Muscle of leg (tissue), 11 donors: Measurements from ENCODE around the gene TTC34. TPM values are rescaled to one million over a fixed set of nuclear protein-coding genes. Genes with fewer than 3 reads are reported as not detected.

Experiments
- DNase-seq: peaks from one replicate; pipeline ENCODE4 v3.0.0; 2013
- H3K27ac ChIP-seq: one replicate; pipeline ENCODE4 v1.5.1; 2013; ENCODE audit warnings: mild to moderate bottlenecking, low read length, control low read depth
- H3K27me3 ChIP-seq: one replicate; pipeline ENCODE4 v1.6.1; 2013; ENCODE audit warnings: low read length; ENCODE audit not compliant: control insufficient read depth, insufficient read depth
- H3K36me3 ChIP-seq: one replicate; pipeline ENCODE4 v1.6.1; 2013; ENCODE audit warnings: low read length; ENCODE audit not compliant: control insufficient read depth, insufficient read depth
- H3K4me1 ChIP-seq: one replicate; pipeline ENCODE4 v1.6.1; 2013; ENCODE audit warnings: low read length; ENCODE audit not compliant: control insufficient read depth, insufficient read depth
- H3K4me3 ChIP-seq: one replicate; pipeline ENCODE4 v1.5.1; 2013; ENCODE audit warnings: low read length, control low read depth
- H3K9me3 ChIP-seq: replicated peaks from 2 replicates; pipeline ENCODE4 v1.6.1; 2013; ENCODE audit warnings: low read depth, low read length; ENCODE audit not compliant: control insufficient read depth
- WGBS: methylation state at CpG from one replicate; pipeline ENCODE4 v1.1.5; 2013; ENCODE audit warnings: missing lambda C conversion rate; ENCODE audit not compliant: insufficient coverage; 5-methylcytosine and 5-hydroxymethylcytosine counted together
- polyA plus RNA-seq, 8 donors: library from polyadenylated mRNA; unstranded; fragments of 120-200 nt; gene quantifications; one replicate each; pipeline versions ENCODE4 v1.2.1 to v1.2.3, GENCODE V29; 2013; ENCODE audit warnings: inconsistent platforms in 1 of 8, low replicate concordance in 1 of 8; ENCODE audit not compliant: insufficient read length in 8 of 8, insufficient read depth in 1 of 8
- total RNA-seq: library from RNA; stranded (reverse); fragments of 120-200 nt; gene quantifications from one replicate; pipeline ENCODE4 v1.2.4, GENCODE V29; 2013

The TTC34 gene
- total and polyA plus RNA-seq, 9 donors, result 0.07 to 0.50 (median 0.22) TPM

DNA sequence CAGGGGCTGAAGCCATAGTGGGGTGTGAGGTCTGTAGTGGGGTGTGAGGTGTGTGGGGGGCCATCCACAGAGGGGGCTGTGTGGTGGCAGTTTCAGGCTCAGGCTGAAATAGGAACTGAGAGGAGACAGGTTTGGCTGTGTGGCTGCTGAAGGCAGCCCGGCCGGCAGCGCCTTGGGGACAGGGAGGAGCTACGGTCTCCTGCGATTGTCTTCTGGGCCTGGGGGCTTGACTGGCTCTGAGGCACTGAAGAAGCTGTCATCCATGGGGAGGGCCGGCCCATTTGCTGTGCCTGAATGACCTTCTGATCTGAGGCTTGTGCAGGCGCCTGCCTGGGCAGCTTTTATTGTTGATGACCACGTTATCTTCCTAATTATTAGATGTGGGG lies 10.0 kb upstream of the TTC34 start:
- Histone ChIP-seq H3K27me3 (peaks cover 8% of the 10 kb centered on the region), H3K9me3 (no peaks in the 10 kb centered on the region)
- 30% methylated on average over 7 of the region's 8 CpGs for WGBS

DNA sequence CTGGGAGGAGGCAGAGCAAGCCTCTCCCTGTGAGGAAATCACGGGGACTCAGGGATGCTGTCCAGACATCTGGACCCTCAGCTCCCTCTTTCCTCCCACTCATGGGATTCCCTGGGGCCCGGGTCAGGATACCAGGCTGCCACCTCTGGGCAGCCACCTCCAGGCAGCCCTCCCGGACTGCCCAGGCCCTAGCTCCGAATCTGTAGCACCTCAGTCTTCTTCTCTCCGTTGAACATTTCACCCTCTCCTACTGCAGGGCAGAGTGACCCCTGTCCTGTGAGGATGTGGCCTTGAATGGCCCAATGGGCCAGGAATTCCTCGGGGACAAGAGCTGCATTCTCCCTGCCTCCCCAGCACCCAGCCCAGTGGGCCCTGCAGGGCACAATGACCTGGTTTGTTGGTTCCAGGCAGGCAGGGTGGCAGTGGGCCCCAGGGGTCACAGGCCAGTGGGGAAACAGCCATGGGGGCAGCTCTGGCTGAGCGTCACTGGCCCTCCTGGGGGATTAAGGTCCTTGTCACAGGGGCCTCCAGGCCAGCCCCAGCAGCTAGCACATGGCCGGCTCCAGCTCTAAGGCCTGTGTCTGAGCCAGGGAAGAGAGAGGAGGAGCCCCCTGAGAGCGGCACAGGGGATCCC lies 9.5 kb upstream of the TTC34 start:
- H3K36me3 ChIP-seq, result no peaks in the 10 kb centered on the region
- no peak overlapping the region for H3K4me3 ChIP-seq
- no peaks in the 10 kb centered on the region for H3K9me3 ChIP-seq
- no peaks in the 10 kb centered on the region for H3K4me1 ChIP-seq
- H3K27me3 ChIP-seq, result peaks cover 9% of the 10 kb centered on the region
- DNase-seq, result no peak
- H3K27ac ChIP-seq, result no peak overlapping the region
- WGBS, result 60% methylated on average over 5 of the region's 9 CpGs

More for the DNA sequence above, 10.0 kb upstream of the TTC34 start:
- no peak overlapping the region for H3K4me3 ChIP-seq
- no peak for DNase-seq
- H3K36me3 ChIP-seq, result no peaks in the 10 kb centered on the region
- H3K4me1 ChIP-seq, result no peaks in the 10 kb centered on the region
- H3K27ac ChIP-seq, result no peak overlapping the region

DNA sequence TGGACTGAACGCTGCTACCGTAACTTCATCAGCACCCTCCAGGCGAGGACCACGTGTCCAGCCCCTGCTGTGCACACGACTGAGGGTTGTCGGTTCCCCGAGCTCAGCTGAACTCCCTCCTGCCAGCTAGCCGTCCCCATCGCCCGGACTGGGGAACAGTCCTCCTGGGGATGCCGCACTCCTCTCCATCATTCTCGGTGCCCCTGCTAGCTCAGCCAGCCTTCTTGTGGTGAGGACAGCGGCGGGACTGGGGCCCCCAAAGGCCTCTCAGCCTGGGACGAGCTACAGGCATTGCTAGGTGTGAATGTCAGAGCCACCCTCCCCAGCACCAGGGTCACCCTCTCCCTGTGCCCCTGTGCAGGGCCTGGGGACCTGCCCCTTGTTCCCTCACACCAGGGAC lies 8.8 kb upstream of the TTC34 start:
- Histone ChIP-seq H3K4me1 (no peaks in the 10 kb centered on the region), H3K27me3 (peaks cover 13% of the 10 kb centered on the region), H3K4me3 (no peak overlapping the region), H3K9me3 (no peaks in the 10 kb centered on the region), H3K27ac (no peak overlapping the region), H3K36me3 (no peaks in the 10 kb centered on the region)
- DNase-seq, result no peak
- WGBS, result 63% methylated on average over 6 of the region's 15 CpGs

DNA sequence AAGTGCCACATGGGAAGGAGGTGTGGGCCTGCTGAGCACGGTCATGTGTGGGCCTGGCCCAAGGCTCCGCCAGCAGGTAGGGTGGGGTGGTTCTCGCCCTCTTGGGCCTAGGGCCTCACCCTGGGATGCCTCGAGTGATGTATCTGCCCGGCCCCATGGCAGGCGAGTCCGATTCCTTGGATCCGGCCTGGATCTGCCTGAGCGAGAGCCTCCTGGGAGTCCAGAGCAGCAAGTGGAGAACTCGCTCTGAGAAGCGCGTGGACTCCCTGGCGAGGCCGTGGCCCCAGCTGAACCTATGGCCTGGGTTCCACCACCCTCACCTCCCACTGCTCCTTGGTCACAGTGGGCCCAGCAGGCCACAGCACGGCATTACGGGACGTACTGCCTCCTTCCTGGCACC lies 8.2 kb upstream of the TTC34 start:
- WGBS, result 86% methylated on average over 14 of the region's 17 CpGs
- Histone ChIP-seq H3K9me3 (no peaks in the 10 kb centered on the region), H3K27me3 (peaks cover 13% of the 10 kb centered on the region)

DNA sequence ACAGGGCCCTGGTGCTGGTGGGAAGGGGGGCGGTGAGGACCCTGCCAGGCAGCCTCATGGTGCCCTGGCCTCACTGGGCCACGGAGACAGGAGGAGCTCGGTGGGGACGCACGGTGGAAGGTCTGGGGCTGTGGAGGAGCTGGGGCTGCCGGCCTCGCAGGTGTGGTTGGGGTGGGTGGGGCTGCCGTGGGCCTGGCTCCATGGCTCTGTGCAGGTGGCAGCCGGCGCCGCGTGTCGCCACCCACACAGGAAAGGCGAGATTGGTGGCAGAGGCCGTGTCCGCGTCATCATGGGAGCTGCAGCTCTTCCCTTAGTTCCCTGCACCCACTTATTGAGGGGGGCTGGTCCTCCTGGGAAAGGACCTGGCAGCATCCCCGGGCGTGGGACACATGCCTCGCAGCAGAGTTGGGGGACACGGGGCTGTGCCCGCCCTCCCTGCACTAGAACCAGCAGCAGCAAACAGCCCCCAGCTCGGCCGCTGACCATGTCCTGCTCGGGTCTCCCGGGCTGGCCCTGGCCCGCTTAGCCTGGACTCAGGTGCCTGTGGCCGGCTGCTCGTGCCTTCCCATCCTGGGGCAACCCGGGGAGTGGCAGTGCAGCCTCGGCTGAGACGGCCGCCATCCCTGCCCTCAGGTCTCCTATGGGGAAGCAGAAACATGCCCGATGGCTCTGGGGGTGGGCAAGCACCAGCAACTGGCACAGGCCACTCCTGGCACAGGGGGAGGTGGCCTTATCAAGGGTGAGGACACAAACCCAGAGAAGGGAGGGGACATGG lies 7.5 kb upstream of the TTC34 start:
- Histone ChIP-seq H3K9me3 (no peaks in the 10 kb centered on the region), H3K27ac (no peak overlapping the region), H3K4me3 (no peak overlapping the region), H3K27me3 (peaks cover 12% of the 10 kb centered on the region), H3K4me1 (no peaks in the 10 kb centered on the region), H3K36me3 (no peaks in the 10 kb centered on the region)
- WGBS, result 86% methylated on average over 34 of the region's 34 CpGs
- DNase-seq, result no peak

More for the DNA sequence above, 8.2 kb upstream of the TTC34 start:
- no peak overlapping the region for H3K27ac ChIP-seq
- H3K36me3 ChIP-seq, result no peaks in the 10 kb centered on the region
- no peaks in the 10 kb centered on the region for H3K4me1 ChIP-seq
- DNase-seq, result no peak
- no peak overlapping the region for H3K4me3 ChIP-seq

DNA sequence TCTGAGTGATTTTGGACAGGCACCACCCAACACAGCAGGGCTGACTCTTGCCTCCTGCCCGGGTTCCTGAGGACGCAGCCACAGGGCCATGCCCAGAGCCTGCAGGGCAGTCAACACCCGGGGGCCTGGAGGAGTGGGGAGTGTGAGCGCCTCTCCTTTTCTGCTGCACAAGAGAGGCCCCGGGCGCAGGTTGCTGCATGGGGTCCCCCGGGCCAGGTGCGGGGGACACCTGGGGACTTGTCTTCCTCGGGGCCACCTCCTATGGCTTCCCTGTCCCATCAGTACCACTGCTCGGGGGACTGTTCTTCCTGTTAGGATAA lies 6.9 kb upstream of the TTC34 start:
- Histone ChIP-seq H3K27me3 (peaks cover 12% of the 10 kb centered on the region), H3K27ac (no peak overlapping the region), H3K4me3 (no peak overlapping the region), H3K4me1 (no peaks in the 10 kb centered on the region), H3K36me3 (no peaks in the 10 kb centered on the region), H3K9me3 (no peaks in the 10 kb centered on the region)
- no peak for DNase-seq
- WGBS, result 90% methylated on average over 8 of the region's 10 CpGs

DNA sequence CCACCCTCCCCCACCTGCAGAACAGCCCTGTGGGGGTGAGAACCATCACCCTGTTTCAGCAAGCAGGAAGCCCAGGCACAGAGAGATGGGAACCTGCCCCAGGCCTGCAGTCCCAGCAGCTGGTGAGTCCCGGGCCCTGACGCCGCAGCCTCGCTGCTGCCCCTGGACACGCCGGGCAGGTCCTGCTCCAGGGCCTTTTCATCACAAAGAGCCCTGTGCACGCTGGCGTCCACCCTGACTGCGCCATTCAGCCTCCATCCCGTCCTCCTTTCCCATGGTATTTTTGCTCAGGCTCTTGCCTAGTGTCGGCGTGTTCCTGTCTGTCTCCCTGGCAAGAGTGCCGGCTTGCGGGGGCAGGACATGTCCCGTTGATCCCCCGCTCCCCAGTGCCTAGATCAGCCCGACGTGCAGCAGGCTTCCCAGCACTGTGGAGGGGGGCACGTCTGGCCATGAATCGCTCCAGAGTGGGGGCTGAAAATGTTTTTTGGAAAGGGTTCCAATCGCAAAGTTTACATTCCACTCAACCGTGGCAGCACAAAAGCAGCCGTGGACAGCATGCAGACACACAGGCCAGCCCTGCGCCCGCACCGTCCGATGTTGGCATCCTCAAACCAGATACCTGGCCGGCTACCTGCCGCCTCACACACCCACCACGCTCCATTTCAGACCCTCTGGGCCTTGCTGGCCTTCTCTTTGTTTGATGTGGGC lies 6.3 kb upstream of the TTC34 start:
- no peak for DNase-seq
- 69% methylated on average over 29 of the region's 30 CpGs for WGBS
- H3K36me3 ChIP-seq, result no peaks in the 10 kb centered on the region
- no peaks in the 10 kb centered on the region for H3K9me3 ChIP-seq
- no peak overlapping the region for H3K4me3 ChIP-seq
- peaks cover 12% of the 10 kb centered on the region for H3K27me3 ChIP-seq
- no peak overlapping the region for H3K27ac ChIP-seq
- no peaks in the 10 kb centered on the region for H3K4me1 ChIP-seq

DNA sequence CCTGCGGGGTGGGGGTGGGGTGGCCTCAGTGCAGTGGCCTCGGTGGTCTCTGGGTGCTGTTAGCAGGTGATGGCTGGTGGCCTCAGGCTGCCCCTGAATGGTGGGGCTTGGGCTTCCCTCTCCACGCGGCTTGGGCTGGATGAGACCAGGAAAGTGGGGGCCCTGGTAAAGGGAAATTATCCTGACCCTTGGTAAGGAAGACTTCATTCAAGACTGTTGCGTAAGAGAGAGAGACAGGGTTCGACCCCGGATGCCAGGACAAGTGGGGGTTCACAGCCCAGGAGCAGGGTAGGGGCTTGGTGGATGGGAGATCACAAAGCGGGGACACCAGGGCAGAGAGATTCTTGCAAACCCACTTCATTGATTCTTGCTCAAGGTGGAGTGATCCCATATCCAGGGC lies 5.5 kb upstream of the TTC34 start:
- no peak for DNase-seq
- Histone ChIP-seq H3K4me3 (no peak overlapping the region), H3K4me1 (no peaks in the 10 kb centered on the region), H3K27me3 (peaks cover 12% of the 10 kb centered on the region), H3K9me3 (no peaks in the 10 kb centered on the region), H3K27ac (no peak overlapping the region), H3K36me3 (no peaks in the 10 kb centered on the region)
- WGBS, result 51% methylated on average over 4 of the region's 8 CpGs

DNA sequence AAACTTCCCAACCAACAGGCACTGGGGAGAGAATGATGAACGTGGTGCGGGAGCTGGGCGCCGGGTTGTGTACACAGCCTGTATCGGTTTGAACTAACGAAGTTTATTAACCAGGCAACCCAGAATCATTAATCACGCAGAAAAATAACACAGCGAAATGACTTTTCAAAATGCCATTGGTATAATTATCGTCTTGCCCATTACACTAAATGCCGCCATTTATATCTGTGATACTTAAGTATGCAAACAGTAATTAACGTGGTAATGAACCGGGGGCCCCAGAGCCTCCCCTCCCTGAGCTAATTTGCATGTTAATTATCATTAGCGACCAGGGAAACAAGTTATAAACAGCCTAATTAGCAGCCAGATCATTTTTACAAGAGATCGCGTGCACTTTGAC lies 5.1 kb upstream of the TTC34 start:
- WGBS, result 20% methylated on average over 1 of the region's 15 CpGs

DNA sequence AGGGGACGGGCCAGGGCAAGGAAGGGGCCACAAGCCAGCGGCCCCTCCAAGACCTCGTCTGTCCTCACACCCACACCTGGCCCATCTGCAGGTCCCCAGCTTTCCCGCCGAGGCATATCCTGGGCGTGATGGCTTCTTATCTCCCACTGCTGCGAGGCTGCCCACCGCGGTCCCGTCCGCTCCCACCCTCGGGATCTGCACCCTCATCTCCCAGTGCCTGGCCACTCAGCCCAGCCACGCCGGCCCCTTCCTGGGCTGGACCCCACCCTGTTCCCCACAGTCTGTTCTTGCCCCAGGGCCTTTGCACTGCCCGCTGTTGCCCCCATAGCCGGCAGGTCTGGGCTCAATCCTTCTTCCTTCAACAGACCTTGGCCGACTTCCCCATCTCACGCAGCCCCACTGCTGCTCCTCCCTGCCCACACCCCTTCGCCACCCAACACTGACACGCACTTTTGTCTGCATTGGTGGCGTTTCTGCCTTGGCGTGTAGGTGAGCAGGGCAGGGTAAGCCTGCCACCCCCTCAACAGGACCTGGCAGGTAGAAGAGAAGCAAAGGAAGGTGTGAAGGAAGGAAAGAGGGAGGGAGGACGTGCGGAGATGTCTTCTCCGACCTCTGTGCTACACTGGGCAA lies 4.4 kb upstream of the TTC34 start:
- Histone ChIP-seq H3K27ac (no peak overlapping the region), H3K4me3 (no peak overlapping the region), H3K27me3 (peaks cover 12% of the 10 kb centered on the region), H3K36me3 (no peaks in the 10 kb centered on the region), H3K4me1 (peaks cover 3% of the 10 kb centered on the region), H3K9me3 (no peaks in the 10 kb centered on the region)
- 87% methylated on average over 18 of the region's 25 CpGs for WGBS
- no peak for DNase-seq

More for the DNA sequence above, 5.1 kb upstream of the TTC34 start:
- Histone ChIP-seq H3K4me3 (no peak overlapping the region), H3K9me3 (no peaks in the 10 kb centered on the region), H3K4me1 (peaks cover under 1% of the 10 kb centered on the region), H3K36me3 (no peaks in the 10 kb centered on the region), H3K27me3 (peaks cover 12% of the 10 kb centered on the region), H3K27ac (no peak overlapping the region)
- DNase-seq, result no peak
